AG08395 (cell line): ENCODE measurements around the gene KIF5A.
"Not testable (repeated sequence)": the region's sequence is repeated elsewhere in the genome, so short reads cannot be mapped to it uniquely, and the experiment has no call there.

Experiments
- DNase-seq: peaks from one replicate; pipeline ENCODE4 v3.0.0; 2012; ENCODE audit warnings: mixed read lengths, low spot score

The KIF5A gene

DNA sequence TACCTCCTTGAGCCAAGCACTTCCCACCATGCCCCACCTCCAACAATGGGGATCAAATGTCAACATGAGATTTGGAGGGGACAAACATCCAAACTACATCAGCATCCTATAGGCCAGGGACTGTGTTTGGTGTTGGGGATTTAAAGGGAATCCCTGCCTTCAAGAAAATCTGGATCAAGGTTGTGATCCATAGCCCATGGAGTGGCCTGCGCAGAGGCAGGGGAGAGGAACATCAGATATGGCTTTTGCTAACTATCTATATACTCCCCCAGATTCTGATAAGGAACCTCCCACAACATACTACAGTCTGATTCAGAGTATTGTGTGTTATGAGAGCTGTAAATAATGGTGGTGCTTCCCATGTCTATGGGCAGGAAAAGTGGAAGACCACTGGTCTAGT, 5.1 kb downstream of the KIF5A start:
- DNase-seq = no peak

DNA sequence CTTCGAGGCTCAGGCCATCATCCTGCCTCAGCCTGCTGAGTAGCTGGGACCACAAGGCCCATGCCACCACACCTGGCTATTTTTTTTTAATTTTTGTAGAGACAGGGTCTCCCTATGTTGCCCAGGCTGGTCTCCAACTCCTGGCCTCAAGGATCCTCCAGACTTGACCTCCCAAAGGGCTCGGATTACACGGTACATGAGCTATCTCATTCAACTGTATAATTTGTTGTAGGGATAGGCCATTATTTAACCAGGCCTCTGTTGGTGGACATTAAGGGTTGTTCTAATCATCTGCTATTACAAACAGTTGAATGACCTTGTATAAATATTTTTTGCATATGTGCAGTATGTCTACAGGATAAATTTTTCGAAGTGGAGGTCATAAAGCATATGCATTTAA, 9.0 kb downstream of the KIF5A start:
- no peak for DNase-seq

DNA sequence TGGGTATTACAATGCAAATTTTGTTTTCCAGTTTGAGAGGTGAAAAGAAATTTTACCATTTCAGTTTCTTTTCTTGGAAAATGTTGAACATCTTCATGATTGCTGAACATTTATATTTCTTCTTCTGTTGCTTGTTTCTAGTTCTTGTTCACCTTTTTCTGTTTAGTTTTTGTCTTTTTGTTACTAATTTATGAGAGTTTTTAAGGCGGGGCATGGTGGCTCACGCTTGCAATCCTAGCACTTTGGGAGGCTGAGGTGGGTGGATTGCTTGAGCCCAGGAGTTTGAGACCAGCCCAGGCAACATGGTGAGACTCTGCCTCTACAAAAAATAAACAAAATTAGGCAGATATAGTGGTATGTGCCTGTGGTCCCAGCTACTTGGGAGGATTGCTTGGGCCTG, 10.7 kb downstream of the KIF5A start:
- no peak for DNase-seq

DNA sequence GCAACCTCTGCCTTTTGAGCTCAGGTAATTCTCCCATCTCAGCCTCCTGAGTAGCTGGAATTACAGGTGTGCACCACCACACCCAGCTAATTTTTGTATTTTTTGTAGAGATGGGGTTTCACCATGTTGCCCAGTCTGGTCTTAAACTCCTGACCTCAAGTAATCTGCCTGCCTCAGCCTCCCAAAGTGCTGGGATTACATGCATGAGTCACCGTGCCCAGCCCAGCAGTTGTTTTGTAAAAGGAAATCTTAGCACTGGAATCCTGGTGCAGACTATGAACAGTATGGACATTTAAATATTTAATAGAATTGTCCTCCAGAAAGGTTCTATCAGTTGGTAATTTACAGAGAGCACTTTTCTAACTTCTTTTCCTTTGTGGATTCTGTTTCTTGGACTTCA, 11.3 kb downstream of the KIF5A start:
- not testable (repeated sequence) for DNase-seq

DNA sequence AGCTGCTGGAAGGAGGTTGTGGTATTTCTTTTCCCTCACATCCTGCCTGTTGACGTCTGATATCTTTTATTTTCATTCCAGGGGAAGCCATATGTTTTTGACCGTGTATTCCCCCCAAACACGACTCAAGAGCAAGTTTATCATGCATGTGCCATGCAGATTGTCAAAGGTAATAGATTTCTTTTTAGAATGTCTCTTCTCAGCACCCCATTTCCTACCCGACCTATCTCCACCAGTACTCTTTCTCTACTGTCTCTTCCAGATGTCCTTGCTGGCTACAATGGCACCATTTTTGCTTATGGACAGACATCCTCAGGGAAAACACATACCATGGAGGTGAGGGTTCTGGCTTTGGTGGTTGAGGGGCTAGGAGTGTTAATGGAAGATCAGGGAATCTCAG, 13.5 kb downstream of the KIF5A start:
- no peak for DNase-seq

DNA sequence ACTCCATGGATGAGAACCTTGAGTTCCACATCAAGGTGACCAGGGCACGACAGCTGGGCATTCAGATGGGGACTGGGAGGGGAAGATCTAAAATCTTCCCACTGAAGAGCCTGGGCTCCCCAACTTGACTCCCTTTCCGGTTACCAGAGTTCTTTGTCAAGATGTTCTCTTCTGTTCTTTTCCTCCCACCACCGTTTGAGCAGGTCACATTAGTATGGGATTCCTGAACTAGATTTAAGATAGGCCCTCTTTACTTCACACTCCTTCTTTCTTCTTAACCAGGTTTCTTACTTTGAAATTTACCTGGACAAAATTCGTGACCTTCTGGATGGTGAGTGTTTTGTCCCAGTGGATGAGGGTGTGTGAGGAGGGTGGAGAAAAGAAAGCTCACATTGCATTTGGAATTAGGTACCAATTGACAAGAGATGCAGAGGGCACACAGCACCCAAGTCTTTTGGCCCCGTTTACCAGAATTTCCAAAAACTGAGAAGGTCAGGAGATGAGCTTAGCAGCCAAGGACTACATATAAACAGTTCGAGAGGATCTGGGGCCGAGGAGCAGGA, 14.4 kb downstream of the KIF5A start:
- no peak for DNase-seq

DNA sequence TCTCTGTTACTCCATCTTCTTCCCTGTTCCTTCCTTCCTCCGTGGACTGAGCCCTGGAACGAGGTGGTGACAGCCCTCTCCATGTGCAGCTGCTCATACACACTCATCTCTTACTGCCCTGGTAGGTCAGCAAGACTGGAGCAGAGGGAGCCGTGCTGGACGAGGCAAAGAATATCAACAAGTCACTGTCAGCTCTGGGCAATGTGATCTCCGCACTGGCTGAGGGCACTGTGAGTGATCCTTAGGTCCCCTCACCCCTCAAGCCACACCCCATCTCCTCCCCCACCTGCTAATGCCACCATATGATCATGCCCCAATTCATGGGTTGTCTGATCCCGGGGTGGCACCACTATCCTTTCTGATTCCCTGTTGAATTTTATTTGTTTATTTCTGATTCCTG, 19.0 kb downstream of the KIF5A start:
- no peak for DNase-seq

DNA sequence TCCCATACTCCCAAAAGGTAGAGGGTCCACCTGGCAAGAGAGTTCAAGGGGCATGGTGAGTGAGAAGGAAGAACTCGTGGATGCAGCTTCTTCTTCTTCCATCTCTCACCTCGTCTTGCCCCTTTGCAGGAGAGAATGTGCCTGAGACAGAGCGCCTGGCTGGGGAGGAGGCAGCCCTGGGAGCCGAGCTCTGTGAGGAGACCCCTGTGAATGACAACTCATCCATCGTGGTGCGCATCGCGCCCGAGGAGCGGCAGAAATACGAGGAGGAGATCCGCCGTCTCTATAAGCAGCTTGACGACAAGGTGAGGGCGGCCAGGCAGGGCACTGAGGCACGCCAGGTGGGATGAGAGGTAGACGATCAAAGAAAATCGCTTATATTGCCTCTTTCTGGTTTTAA, 20.0 kb downstream of the KIF5A start:
- DNase-seq = no peak

DNA sequence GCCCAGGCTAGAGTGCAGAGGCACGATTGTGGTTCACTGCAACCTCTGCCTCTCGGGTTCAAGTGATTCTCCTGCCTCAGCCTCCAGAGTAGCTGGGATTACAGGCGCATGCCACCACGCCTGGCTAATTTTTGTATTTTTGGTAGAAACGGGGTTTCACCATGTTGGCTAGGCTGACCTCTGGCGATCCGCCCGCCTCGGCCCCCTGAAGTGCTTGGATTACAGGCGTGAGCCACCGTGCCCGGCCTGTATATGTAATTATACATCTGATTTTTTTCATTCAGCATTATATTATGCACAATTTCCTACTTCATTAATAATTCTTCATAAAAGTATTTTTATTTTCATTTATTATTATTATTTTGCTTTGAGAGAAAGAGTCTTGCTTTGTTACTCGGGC, 20.6 kb downstream of the KIF5A start:
- DNase-seq = not testable (repeated sequence)

DNA sequence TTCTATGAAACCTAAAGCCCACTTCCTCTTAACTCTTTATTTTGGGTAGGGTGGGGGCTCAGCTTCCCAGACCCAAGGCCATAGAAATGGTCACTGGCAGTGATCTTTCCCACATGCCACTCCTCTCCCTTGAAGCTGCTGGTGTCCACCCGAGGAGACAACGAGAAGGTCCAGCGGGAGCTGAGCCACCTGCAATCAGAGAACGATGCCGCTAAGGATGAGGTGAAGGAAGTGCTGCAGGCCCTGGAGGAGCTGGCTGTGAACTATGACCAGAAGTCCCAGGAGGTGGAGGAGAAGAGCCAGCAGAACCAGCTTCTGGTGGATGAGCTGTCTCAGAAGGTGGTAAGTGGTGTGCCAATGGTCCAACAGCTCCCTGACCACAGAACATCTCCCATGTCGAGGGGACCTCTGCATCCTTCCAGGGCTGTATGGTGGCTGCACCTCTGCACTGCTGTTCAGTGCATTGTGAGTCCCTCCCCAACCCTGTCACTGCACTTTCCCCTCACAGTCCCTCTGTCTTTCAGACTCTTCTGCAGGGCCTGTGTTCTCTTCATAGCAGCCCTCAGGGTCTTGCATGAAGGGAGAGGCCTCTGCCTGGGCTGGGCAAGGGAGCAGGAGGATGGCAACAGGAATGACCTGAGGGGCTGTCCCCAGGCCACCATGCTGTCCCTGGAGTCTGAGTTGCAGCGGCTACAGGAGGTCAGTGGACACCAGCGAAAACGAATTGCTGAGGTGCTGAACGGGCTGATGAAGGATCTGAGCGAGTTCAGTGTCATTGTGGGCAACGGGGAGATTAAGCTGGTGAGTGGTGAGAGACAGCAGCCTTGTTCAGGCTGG, 22.3 kb downstream of the KIF5A start:
- DNase-seq = no peak

DNA sequence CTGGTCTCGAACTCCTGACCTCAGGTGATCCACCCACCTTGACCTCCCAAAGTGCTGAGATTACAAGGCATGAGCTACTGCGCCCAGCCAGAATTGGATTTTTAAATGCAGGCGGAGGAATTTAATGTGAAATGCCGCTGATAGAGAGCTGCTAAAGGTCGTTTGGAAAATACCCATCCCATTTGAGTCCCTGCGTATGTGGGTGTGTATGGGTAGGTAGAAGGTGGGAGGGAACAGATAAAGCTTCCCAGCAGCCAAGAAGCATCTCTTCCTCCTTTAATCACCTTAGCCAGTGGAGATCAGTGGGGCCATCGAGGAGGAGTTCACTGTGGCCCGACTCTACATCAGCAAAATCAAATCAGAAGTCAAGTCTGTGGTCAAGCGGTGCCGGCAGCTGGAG, 25.0 kb downstream of the KIF5A start:
- no peak for DNase-seq

DNA sequence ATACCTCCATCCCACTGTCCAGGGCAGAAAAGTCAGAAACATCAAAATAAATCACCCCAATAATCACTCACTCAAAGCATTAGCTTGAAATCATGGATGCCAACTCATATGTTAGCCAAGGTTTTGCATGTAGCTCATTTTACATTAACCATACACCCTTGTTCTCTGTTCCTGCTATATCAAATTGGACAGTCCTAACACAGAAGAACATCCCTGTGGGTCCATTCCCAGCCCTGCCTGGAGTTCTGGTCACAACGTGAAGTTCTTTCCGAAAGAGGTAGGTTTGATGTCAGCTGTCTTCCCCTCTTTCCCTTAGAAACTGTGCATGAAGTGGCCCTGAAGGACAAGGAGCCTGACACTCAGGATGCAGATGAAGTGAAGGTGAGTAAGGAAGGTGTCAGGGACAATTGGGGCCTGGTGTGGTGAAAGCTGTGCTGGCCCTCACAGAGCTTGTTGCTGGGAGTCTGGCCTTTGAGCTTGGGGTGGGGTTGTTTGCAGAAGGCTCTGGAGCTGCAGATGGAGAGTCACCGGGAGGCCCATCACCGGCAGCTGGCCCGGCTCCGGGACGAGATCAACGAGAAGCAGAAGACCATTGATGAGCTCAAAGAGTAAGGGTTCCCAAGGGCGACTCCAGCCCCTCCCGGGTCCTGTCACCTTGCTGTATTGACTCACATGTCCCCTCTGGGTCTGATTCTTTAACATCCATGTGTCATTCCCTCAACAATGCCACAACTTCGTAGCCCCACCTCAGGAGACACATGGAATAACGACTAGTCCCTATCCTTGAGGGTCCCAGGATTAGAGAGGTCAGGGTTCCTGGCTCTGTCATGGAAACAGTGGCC, 26.1 kb downstream of the KIF5A start:
- DNase-seq = no peak

DNA sequence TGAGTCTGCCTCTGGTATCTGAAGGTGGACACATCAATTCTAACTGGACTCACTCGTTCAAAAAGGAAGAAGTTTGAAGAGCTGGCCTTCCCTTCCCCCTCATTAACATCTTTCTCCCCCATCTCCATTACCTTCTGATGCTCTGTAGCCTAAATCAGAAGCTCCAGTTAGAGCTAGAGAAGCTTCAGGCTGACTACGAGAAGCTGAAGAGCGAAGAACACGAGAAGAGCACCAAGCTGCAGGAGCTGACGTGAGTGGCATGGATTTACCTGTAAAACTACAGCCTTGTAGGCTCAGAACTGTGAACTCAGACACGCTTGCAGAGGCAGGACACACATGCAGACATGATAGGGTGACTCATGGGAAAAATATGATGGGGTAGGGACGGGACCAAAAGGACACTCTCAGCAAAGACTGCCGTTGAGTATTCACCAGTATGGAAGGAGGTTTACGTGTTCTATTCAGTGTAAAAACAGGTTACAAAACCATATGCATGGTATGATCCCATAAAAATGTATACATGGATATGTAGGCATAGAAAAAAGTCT, 26.8 kb downstream of the KIF5A start:
- DNase-seq = no peak

DNA sequence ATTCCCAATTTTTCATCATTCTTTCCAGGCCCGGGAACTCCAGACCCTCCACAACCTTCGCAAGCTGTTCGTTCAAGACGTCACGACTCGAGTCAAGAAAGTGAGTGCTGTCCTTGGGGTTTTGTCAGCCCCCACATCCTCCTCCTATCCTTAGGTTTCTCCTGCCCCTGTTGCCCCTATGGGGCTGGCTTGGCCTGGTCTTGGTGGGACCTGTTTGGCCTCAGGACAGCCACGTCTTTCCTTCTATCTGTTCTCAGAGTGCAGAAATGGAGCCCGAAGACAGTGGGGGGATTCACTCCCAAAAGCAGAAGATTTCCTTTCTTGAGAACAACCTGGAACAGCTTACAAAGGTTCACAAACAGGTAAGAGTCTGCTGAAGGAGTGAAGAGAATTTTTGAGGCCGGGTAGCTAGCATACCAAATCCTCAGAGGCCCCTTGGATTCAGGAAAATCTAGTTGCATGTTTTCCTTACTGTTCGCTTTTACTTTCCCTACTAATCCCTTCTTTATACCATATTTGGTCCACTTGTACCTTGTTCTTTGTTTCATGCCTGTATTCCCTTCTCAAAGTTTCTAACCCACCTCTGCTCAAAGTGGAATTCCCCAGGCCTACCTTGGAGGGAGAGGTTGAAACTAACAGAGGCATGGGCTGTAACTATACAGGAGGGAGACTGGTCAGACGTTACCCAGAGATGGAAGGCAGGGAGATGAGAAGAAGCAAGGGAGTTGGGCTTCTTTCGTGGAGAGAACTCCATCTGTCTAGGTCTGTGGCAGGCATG, 28.3 kb downstream of the KIF5A start:
- DNase-seq = no peak

DNA sequence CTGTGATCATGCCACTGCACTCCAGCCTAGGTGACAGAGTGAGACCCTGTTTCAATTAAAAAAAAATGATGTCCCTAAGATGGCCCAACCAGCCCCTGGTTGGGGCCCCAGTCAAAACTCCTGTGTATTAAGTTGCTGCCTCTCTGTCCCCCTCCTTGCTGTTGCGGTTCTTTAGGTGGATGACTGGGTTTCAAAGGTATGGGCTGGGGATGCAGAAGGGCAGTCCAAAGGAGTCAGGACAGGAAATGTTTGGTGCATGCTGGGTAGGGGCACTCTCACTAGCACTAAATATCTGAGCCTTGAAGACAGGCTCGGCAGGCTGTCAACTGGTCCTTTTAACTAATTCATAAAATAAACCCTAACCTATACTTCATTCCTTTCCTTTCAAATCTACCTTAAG, 29.2 kb downstream of the KIF5A start:
- no peak for DNase-seq

DNA sequence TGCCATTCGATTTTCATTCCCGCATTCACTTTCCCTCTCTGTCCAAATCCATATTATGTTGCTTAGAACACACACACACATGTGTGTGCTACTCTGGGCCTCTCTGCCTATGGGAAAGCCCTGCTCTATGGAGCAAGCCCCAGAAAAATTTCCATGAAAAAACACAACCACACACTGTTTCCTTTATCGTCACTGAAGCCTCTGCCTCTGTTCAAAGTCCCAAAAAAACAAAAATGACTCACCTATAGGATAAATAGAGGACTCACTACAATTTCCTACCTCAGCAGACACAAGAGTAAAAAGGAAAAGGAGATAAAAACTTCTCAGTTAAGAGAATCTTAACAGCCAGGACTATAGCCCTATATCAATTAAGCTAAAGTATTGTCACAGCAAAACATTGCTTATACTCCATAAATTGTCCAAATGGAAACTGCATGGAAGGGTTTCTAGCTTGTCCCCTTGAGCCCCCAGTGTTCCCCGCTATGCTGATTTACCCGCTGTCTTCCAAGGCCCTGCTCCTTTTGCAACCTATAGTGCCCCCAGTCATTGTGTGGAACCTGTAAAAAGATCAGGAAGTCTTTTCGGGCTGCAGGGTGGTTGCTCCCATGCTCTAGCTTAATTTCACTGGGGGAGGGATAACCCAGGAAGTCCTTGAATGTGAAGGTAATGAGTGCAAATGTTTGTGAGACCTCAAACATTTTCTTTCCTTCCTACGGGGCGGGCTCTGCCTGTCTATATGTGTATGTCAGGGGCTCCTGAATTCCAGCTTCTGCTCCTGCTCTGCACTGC, 30.0 kb downstream of the KIF5A start:
- no peak for DNase-seq

DNA sequence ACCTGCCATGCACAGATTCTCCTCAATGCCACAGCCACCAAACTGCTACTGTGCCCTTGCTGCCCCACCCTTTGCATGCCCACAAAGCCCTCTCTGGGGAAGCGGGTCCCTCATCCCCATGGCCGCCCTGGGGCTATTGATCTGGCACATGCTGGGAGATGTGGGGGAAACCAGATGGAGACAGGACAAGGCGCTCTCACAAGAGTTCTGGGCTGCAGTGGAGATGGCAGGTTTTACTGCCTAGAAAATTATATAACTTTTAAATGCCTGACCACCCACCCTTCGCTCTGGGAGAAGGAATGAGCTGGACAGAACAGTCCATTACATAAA, 30.6 kb downstream of the KIF5A start:
- DNase-seq = no peak

DNA sequence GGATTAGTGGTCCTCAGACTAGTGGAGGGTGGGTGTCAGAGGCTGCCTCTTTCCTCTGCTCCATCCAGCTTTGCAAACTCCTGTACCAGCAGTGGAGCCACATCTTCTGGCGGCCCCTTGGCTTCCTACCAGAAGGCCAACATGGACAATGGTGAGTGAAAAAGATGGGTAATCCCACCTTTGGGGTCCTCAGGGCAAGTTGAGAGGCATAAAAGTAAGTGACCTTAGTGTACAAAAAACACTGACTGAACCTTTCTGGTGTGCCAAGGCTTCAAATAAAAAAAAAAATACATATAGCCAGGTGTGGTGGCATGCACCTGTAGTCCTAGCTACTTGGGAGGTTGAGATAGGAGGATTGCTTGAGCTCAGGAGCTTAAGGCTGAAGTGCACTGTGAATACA, 32.0 kb downstream of the KIF5A start:
- DNase-seq = no peak

DNA sequence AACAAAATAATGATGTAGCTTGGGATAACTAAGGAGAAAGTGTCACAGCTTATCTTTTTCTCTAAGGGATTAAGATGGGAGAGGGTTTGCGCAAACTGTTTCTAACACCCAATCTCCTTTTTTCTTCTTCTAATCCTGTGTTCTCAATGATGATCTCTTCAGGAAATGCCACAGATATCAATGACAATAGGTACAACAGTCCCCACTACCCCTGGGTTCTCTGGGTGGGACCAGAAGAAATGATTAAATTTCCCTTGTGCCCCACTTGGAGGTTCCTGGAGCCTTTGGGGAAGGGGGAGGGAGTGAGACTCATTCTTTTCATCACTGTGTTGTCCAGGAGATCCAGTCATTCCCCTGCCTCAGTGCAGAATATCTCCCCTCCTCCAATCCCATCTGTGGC, 32.6 kb downstream of the KIF5A start:
- DNase-seq = no peak

DNA sequence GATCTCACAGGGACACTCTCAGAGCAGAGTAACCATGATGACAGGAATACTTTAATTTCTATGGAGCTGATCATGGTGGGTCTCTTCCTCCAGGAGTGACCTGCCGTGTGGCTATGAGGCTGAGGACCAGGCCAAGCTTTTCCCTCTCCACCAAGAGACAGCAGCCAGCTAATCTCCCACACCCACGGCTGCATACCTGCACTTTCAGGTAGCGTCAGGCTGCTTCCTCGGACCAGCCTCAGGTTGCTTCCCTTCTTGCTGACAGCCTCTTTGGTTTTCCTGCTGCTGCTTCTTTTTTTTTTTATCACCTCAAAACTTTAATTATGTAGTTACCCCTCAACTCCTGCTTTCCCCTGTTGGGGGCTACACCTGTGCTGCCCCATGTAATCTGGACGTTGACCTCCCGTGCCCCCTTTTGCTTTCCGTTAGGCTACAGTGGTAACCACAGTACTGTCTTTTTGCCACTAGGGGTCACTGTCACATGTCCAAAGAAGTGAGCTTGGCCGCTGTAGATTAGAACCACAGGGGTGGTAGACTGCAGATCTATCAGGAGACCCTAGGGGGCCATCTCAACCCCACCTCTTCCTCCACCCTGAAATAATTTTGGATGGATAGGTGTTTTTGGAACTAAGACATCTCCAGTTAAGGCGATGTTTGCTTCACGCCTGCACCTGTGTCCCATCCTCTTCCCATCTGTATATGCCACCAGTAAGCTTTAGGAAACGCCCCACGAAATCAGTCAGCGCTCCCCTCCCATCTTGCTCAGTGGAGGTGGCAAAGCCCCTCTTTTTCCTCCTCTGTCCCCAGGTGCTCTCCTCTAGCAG, 33.4 kb downstream of the KIF5A start:
- DNase-seq = peak; percentile 94
